A549 (cell line): ENCODE results near the gene CARD14. TPM values are rescaled to one million over a fixed set of nuclear protein-coding genes. Genes with fewer than 3 reads are reported as not detected.
A peak's percentile ranks its signal among the peaks of the same experiment; 100 is the strongest.

Source experiments
- ATAC-seq, 2 experiments: fragments of 200-7000 bp in 1 of 2; fragments of >200 bp in 1 of 2; cut with Nextera tagmentation in 1 of 2; cut with Tn5 transposase in 1 of 2; 3 replicates each; pipeline versions ENCODE4 v1.8.0 to v1.9.1; 2018 to 2020; ENCODE audit warnings: mild to moderate bottlenecking in 1 of 2, moderate library complexity in 1 of 2
- CTCF ChIA-PET: fragments of 300-600 bp; sonication (Branson Sonifier 250); formaldehyde crosslinking; extraction: SDS; loops from one replicate; lab custom pipeline; 2021; ENCODE audit warnings: antibody characterized with exemption, inconsistent platforms; lab: Yijun Ruan, JAX
- POLR2A ChIA-PET: fragments of 350-600 bp; formaldehyde crosslinking; extraction: SDS; loops from one replicate; lab custom pipeline; 2021; ENCODE audit warnings: antibody characterized with exemption, inconsistent platforms; lab: Yijun Ruan, JAX
- DNase-seq, 2 experiments: peaks; one replicate each; pipeline versions ENCODE4 v3.0.0 to v3.0.0-alpha.2; 2011 to 2016; ENCODE audit warnings: low read depth in 1 of 2, low spot score in 1 of 2
- FAIRE-seq: peaks from 2 replicates; lab custom pipeline; 2011; peaks lifted over from hg19 to GRCh38; lab: Jason Lieb, UNC
- H3K27ac ChIP-seq, 2 experiments: fragments of >200 bp; sonication (Bioruptor Twin); formaldehyde crosslinking; 3 replicates each; pipeline ENCODE4 v1.5.1; 2016 to 2017
- H3K4me1 ChIP-seq: fragments of >200 bp; sonication (Bioruptor Twin); formaldehyde crosslinking; 3 replicates; pipeline ENCODE4 v1.6.1; 2016
- H3K4me2 ChIP-seq: fragments of >200 bp; sonication (Bioruptor Twin); formaldehyde crosslinking; 3 replicates; pipeline ENCODE4 v1.6.1; 2016
- H3K4me3 ChIP-seq: fragments of >200 bp; sonication (Bioruptor Twin); formaldehyde crosslinking; 3 replicates; pipeline ENCODE4 v1.5.1; 2016
- H3K9me3 ChIP-seq: fragments of >200 bp; sonication (Bioruptor Twin); formaldehyde crosslinking; 3 replicates; pipeline ENCODE4 v1.6.1; 2016
- BHLHE40 ChIP-seq: IDR thresholded peaks from 2 replicates; pipeline ENCODE4 v1.6.1; 2012; ENCODE audit warnings: low read depth, low read length, inconsistent platforms
- CBX8 ChIP-seq: fragments of 200-600 bp; sonication (generic); IDR thresholded peaks from 2 replicates; pipeline ENCODE4 v1.6.1; 2016
- CEBPB ChIP-seq, 2 experiments: fragments of >200 bp in 1 of 2; sonication (Bioruptor Twin) in 1 of 2; formaldehyde crosslinking in 1 of 2; IDR thresholded peaks; 2 replicates each; pipeline ENCODE4 v1.6.1; 2012 to 2016
- CHD2 ChIP-seq: fragments of 150-350 bp; IDR thresholded peaks from 2 replicates; pipeline ENCODE4 v1.6.1; 2014; ENCODE audit warnings: low read length; ENCODE audit not compliant: partially characterized antibody
- CTCF ChIP-seq: fragments of >200 bp; sonication (Bioruptor Twin); formaldehyde crosslinking; IDR thresholded peaks from 3 replicates; pipeline ENCODE4 v1.5.1; 2016
- EHF ChIP-seq: fragments of 250-450 bp; sonication (Bioruptor Pico); IDR thresholded peaks from 2 replicates; pipeline ENCODE4 v1.5.0; 2020; ENCODE audit warnings: mild to moderate bottlenecking
- EHMT2 ChIP-seq: fragments of 200-600 bp; sonication (generic); IDR thresholded peaks from 2 replicates; pipeline ENCODE4 v1.6.1; 2016; ENCODE audit warnings: antibody characterized with exemption, low read depth, mild to moderate bottlenecking, moderate library complexity
- ELK1 ChIP-seq: fragments of 150-350 bp; IDR thresholded peaks from 2 replicates; pipeline ENCODE4 v1.6.1; 2014; ENCODE audit warnings: low read depth, mild to moderate bottlenecking, low read length
- FOSL2 ChIP-seq, 2 experiments: fragments of 450-650 bp in 1 of 2; fragments of >200 bp in 1 of 2; sonication (Bioruptor Twin) in 1 of 2; formaldehyde crosslinking; IDR thresholded peaks; 2 replicates each; pipeline versions ENCODE4 v1.5.0 to v1.6.1; 2016 to 2020; ENCODE audit warnings: mild to moderate bottlenecking in 1 of 2, moderate library complexity in 1 of 2
- HDAC2 ChIP-seq: fragments of 200-600 bp; sonication (generic); IDR thresholded peaks from 2 replicates; pipeline ENCODE4 v1.6.1; 2016
- JUN ChIP-seq, 2 experiments: fragments of >200 bp; sonication (Bioruptor Twin); formaldehyde crosslinking; IDR thresholded peaks; 2 replicates in 1 of 2; 3 replicates in 1 of 2; pipeline ENCODE4 v1.6.1; 2016 to 2017
- JUNB ChIP-seq: fragments of >200 bp; sonication (Bioruptor Twin); formaldehyde crosslinking; IDR thresholded peaks from 2 replicates; pipeline ENCODE4 v1.6.1; 2016
- MAFK ChIP-seq: fragments of 450-650 bp; IDR thresholded peaks from 2 replicates; pipeline ENCODE4 v1.6.1; 2014; ENCODE audit not compliant: partially characterized antibody
- NR3C1 ChIP-seq: fragments of >200 bp; sonication (Bioruptor Twin); formaldehyde crosslinking; IDR thresholded peaks from 3 replicates; pipeline ENCODE4 v1.6.1; 2017
- RAD21 ChIP-seq, 2 experiments: fragments of >200 bp in 1 of 2; sonication (Bioruptor Twin) in 1 of 2; formaldehyde crosslinking in 1 of 2; IDR thresholded peaks in 1 of 2; conservative IDR thresholded peaks in 1 of 2; 2 replicates in 1 of 2; 3 replicates in 1 of 2; pipeline ENCODE4 v1.6.1; 2012 to 2018; ENCODE audit warnings: inconsistent platforms in 1 of 2
- RNF2 ChIP-seq: fragments of 200-600 bp; sonication (generic); IDR thresholded peaks from 2 replicates; pipeline ENCODE4 v1.6.1; 2016; ENCODE audit warnings: low read depth, mild to moderate bottlenecking, antibody characterized with exemption, moderate library complexity, borderline replicate concordance
- SMC3 ChIP-seq: fragments of >200 bp; sonication (Bioruptor Twin); formaldehyde crosslinking; IDR thresholded peaks from 3 replicates; pipeline ENCODE4 v1.6.1; 2018; ENCODE audit warnings: inconsistent platforms
- ZC3H11A ChIP-seq: fragments of 450-650 bp; IDR thresholded peaks from 2 replicates; pipeline ENCODE4 v1.6.1; 2014; ENCODE audit warnings: antibody characterized with exemption, mild to moderate bottlenecking
- ZFP36 ChIP-seq: fragments of 450-650 bp; IDR thresholded peaks from 2 replicates; pipeline ENCODE4 v1.6.1; 2014; ENCODE audit warnings: borderline replicate concordance; ENCODE audit not compliant: partially characterized antibody
- ZNF302 ChIP-seq: fragments of 250-450 bp; sonication (Bioruptor Pico); IDR thresholded peaks from 2 replicates; pipeline ENCODE4 v1.9.0; 2021; ENCODE audit warnings: inconsistent platforms, mild to moderate bottlenecking, moderate library complexity
- WGBS: methylation state at CpG from one replicate; pipeline ENCODE4 v1.1.6; 2017; ENCODE audit errors: missing lambda C conversion rate; 5-methylcytosine and 5-hydroxymethylcytosine counted together
- polyA plus RNA-seq, 4 experiments: library from polyadenylated mRNA; depleted of rRNA in 3 of 4; stranded (reverse); fragments of >200 nt; fragmentation: RNase III in 1 of 4; extraction: RNeasy Plus Mini Kit Qiagen cat#74134 plus additional on column Dnase treatment in 1 of 4; gene quantifications; 2 replicates in 3 of 4; 3 replicates in 1 of 4; pipeline ENCODE4 v1.2.3, GENCODE V29; 2011 to 2017

Gene CARD14
- polyA plus RNA-seq, 2 of the 4 experiments (the other 2 are of a cell fraction), result 0.17 to 0.18 TPM

- 92% methylated on average over 12 of the region's 14 CpGs for WGBS
These were observed 25.3 kb downstream of the CARD14 start for GRCh38 chr17:80195141-80195540.

GRCh38 chr17:80195671-80196529, 26.1 kb downstream of the CARD14 start:
- Histone ChIP-seq H3K27ac (no peak overlapping the region), H3K9me3 (peaks cover 6% of the 10 kb centered on the region; the same call in 1 of the 3 replicates), H3K4me1 (no peaks in the 10 kb centered on the region), H3K4me3 (no peak overlapping the region), H3K4me2 (no peak overlapping the region)
- peak in 1 of 2 experiments; percentile 14; a peak in 1 of 6 replicates for ATAC-seq
- CTCF ChIA-PET, result interaction anchor here (0.6 to 3.8 kb wide), 46 partner anchors 8 to 742 kb away, joined by 3 to 60 read pairs (median 4); no protein-coding TSS in a partner anchor
- POLR2A ChIA-PET, result no interaction called here
- TF ChIP-seq CBX8 (no peak), ZFP36 (no peak), RAD21 (conservative IDR thresholded peaks at IDR 0.05 in 1 of 2, IDR thresholded peaks at IDR 0.05 in 1 of 2) (peak; percentile 81 to 88), ZC3H11A (no peak), MAFK (no peak), CEBPB (IDR thresholded peaks at IDR 0.05) (no peak), EHF (CRISPR knock-in tag) (no peak), SMC3 (peak; percentile 72), NR3C1 (no peak), CTCF (peak; percentile 83), CHD2 (no peak)
- WGBS, result 69% methylated on average over 27 of the region's 27 CpGs
- DNase-seq, result no peak
- no peak for FAIRE-seq

More at GRCh38 chr17:80195141-80195540, 25.3 kb downstream of the CARD14 start:
- Histone ChIP-seq H3K4me3 (no peak overlapping the region), H3K4me2 (no peak overlapping the region), H3K9me3 (peaks cover 6% of the 10 kb centered on the region; the same call in 1 of the 3 replicates), H3K27ac (no peak overlapping the region), H3K4me1 (no peaks in the 10 kb centered on the region)
- FAIRE-seq, result no peak
- no peak for ATAC-seq
- ChIA-PET POLR2A (no interaction called here), CTCF (interaction anchor here (0.6 to 3.8 kb wide), 28 partner anchors 9 to 743 kb away, joined by 3 to 60 read pairs (median 4); no protein-coding TSS in a partner anchor)
- no peak for TF ChIP-seq HDAC2
- no peak for TF ChIP-seq EHF (CRISPR knock-in tag)
- no peak for TF ChIP-seq ZNF302 (CRISPR knock-in tag)
- TF ChIP-seq EHMT2, result no peak
- TF ChIP-seq FOSL2 (IDR thresholded peaks at IDR 0.05), result no peak
- no peak for TF ChIP-seq FOSL2 (CRISPR knock-in tag; IDR thresholded peaks at IDR 0.05)
- no peak for TF ChIP-seq NR3C1
- no peak for TF ChIP-seq ZC3H11A
- TF ChIP-seq ZFP36, result no peak
- no peak for TF ChIP-seq CBX8
- no peak for TF ChIP-seq RNF2
- DNase-seq, result no peak

- no peak overlapping the region for H3K27ac ChIP-seq
- H3K4me1 ChIP-seq, result no peaks in the 10 kb centered on the region
- ATAC-seq (no peak), DNase-seq (no peak)
- POLR2A ChIA-PET, result interaction anchor here (0.6 kb wide), 1 partner anchor 28 kb away, joined by 4 read pairs; no protein-coding TSS in a partner anchor
- peaks cover 6% of the 10 kb centered on the region; the same call in 1 of the 3 replicates for H3K9me3 ChIP-seq
- TF ChIP-seq JUNB (no peak), EHF (CRISPR knock-in tag) (no peak), JUN (IDR thresholded peaks at IDR 0.05) (no peak), ELK1 (no peak), NR3C1 (no peak), BHLHE40 (no peak), ZFP36 (no peak)
- TF ChIP-seq, all 56 proteins: peak for 0
- no peak for FAIRE-seq
- WGBS, result 93% methylated on average over 7 of the region's 7 CpGs
- Histone ChIP-seq H3K4me2 (no peak overlapping the region), H3K4me3 (no peak overlapping the region)
- CTCF ChIA-PET, result interaction anchor here (0.6 to 3.8 kb wide), 27 partner anchors 10 to 188 kb away, joined by 3 to 60 read pairs (median 5); partner anchors contain the start of gene GAA
These were observed 26.8 kb downstream of the CARD14 start for GRCh38 chr17:80196652-80197051.
